NOMO-1 (cell line): Measurements from ENCODE around the gene DENND1B.

Source experiments
- DNase-seq, 2 experiments: peaks; one replicate each; lab custom pipeline; 2025; ENCODE audit not compliant: unreplicated experiment in 2 of 2; lab: John Stamatoyannopoulos, UW

DENND1B gene

GRCh38 chr1:197472141-197472540 is 303.1 kb downstream of the DENND1B start:
- no peak for DNase-seq

DNA sequence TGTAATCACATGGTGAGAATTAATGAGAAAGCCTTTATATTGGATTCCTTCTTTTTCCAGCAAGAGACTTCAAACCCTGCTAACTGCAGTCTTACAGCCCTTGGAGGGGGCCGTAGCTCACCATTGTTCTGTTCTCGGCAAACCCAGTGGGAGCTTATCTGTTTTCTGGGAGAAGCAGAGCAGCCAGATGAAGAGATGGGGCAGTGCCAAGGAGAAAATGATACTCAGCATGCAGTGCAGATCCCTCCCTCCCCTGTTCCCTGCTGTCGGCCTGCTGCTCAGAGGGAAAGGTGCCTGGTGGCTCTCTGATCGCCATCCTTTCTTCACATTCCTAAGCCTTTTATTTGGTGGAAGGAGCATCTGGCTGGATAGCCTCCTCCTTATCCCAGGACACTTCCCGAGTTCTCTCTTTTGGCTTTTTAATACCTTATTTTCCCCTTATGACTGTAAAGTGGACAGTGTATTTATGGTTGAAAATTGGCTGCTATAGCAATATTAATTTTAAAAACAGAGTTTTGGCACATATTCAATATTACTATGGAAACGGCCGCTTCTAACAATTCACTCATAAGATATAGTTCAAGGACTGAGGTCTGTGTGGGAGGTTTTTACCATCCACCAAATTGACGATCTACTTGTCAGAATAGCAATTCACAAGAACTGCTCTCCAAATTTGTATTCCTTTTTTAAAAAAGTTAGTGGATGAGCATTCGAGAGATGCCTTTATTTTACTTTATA is 303.9 kb downstream of the DENND1B start:
- DNase-seq: no peak

GRCh38 chr1:197470330-197470729 is 304.9 kb downstream of the DENND1B start:
- no peak for DNase-seq

GRCh38 chr1:197469620-197470210 is 305.6 kb downstream of the DENND1B start:
- peak in 1 of 2 experiments; percentile 11 for DNase-seq

- DNase-seq: no peak
Observed at GRCh38 chr1:197468543-197469175, 306.6 kb downstream of the DENND1B start.

- no peak for DNase-seq
Observed at GRCh38 chr1:197467881-197468280, 307.4 kb downstream of the DENND1B start.

- no peak for DNase-seq
Observed at GRCh38 chr1:197466813-197467212, 308.5 kb downstream of the DENND1B start.

GRCh38 chr1:197465528-197466327 is 309.6 kb downstream of the DENND1B start:
- DNase-seq: no peak

GRCh38 chr1:197464044-197464443 is 311.2 kb downstream of the DENND1B start:
- peak; percentile 56 to 78 for DNase-seq

GRCh38 chr1:197463142-197463541 is 312.1 kb downstream of the DENND1B start:
- DNase-seq: no peak

GRCh38 chr1:197462539-197462938 is 312.7 kb downstream of the DENND1B start:
- no peak for DNase-seq
